Ishikawa (cell line): Measurements from ENCODE around the gene SORCS3.

Experiments
- CEBPB ChIP-seq: IDR thresholded peaks from 2 replicates; pipeline ENCODE4 v1.6.1; 2012
- CREB1 ChIP-seq: IDR thresholded peaks from 2 replicates; pipeline ENCODE4 v1.6.1; 2012; ENCODE audit warnings: low read depth
- EGR1 ChIP-seq: IDR thresholded peaks from 2 replicates; pipeline ENCODE4 v1.6.1; 2012
- EP300 ChIP-seq: IDR thresholded peaks from 2 replicates; pipeline ENCODE4 v1.6.1; 2012; ENCODE audit warnings: borderline replicate concordance
- FOXM1 ChIP-seq: IDR thresholded peaks from 2 replicates; pipeline ENCODE4 v1.6.1; 2012; ENCODE audit warnings: low read depth, borderline replicate concordance
- NFIC ChIP-seq: IDR thresholded peaks from 2 replicates; pipeline ENCODE4 v1.6.1; 2012
- RAD21 ChIP-seq: IDR thresholded peaks from 2 replicates; pipeline ENCODE4 v1.6.1; 2012; ENCODE audit warnings: low read depth
- TAF1 ChIP-seq: IDR thresholded peaks from 2 replicates; pipeline ENCODE4 v1.6.1; 2012; ENCODE audit warnings: low read depth, mild to moderate bottlenecking
- TCF12 ChIP-seq: IDR thresholded peaks from 2 replicates; pipeline ENCODE4 v1.6.1; 2012; ENCODE audit warnings: low read depth
- TEAD4 ChIP-seq: IDR thresholded peaks from 2 replicates; pipeline ENCODE4 v1.6.1; 2012
- YY1 ChIP-seq: IDR thresholded peaks from 2 replicates; pipeline ENCODE4 v1.6.1; 2012; ENCODE audit warnings: low read depth
- ZBTB7A ChIP-seq: IDR thresholded peaks from 2 replicates; pipeline ENCODE4 v1.6.1; 2012; ENCODE audit warnings: low read depth
- TF ChIP-seq, protein P1 (sequence below): IDR thresholded peaks from 2 replicates; pipeline ENCODE4 v1.6.1; 2012
- TF ChIP-seq, protein P2 (sequence below): IDR thresholded peaks from 2 replicates; pipeline ENCODE4 v1.6.1; 2012; ENCODE audit warnings: low read depth, mild to moderate bottlenecking
- TF ChIP-seq, protein P3 (sequence below): IDR thresholded peaks from 2 replicates; pipeline ENCODE4 v1.6.1; 2012

Gene SORCS3

DNA sequence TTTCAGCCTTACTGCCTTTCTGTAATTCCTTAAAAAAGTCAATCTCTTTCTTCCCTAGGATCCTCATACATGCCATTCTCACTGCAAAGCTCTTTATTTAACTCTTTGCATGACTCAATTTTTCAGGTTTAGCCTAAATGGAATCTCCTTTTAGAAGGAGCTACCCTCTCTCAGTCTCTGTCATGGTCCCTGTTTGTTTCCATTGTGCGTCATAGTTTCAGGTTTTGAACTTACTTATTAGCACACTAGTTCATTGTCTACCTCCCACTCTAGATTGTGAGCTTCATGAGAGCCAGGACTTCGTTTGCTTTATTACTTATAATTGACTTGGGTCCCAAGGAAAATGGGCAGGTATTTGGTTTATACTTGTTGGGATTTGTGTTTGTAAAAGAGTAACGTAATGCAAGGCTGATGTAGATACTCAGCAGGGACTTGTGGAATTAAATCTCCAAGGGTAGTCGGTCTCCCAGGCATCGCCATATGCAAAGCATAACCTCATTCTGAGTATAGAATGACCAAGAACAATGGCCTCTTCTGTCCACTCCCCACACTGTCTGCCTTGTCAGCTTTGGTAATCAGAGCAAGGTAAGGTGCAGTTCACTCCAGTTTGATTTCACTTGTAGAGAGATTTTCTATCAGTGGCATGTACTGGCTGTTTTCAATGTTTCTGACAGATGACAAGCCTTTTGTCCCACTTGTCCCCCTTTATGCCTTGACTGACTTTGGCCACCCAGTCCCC, 252.0 kb downstream of the SORCS3 start:
- no peak for TF ChIP-seq TEAD4
- TF ChIP-seq YY1: no peak
- TF ChIP-seq FOXM1: no peak
- TF ChIP-seq, protein P1, sequence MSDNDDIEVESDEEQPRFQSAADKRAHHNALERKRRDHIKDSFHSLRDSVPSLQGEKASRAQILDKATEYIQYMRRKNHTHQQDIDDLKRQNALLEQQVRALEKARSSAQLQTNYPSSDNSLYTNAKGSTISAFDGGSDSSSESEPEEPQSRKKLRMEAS: no peak
- TF ChIP-seq, protein P2, sequence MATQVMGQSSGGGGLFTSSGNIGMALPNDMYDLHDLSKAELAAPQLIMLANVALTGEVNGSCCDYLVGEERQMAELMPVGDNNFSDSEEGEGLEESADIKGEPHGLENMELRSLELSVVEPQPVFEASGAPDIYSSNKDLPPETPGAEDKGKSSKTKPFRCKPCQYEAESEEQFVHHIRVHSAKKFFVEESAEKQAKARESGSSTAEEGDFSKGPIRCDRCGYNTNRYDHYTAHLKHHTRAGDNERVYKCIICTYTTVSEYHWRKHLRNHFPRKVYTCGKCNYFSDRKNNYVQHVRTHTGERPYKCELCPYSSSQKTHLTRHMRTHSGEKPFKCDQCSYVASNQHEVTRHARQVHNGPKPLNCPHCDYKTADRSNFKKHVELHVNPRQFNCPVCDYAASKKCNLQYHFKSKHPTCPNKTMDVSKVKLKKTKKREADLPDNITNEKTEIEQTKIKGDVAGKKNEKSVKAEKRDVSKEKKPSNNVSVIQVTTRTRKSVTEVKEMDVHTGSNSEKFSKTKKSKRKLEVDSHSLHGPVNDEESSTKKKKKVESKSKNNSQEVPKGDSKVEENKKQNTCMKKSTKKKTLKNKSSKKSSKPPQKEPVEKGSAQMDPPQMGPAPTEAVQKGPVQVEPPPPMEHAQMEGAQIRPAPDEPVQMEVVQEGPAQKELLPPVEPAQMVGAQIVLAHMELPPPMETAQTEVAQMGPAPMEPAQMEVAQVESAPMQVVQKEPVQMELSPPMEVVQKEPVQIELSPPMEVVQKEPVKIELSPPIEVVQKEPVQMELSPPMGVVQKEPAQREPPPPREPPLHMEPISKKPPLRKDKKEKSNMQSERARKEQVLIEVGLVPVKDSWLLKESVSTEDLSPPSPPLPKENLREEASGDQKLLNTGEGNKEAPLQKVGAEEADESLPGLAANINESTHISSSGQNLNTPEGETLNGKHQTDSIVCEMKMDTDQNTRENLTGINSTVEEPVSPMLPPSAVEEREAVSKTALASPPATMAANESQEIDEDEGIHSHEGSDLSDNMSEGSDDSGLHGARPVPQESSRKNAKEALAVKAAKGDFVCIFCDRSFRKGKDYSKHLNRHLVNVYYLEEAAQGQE: no peak
- TF ChIP-seq TAF1: no peak
- no peak for TF ChIP-seq ZBTB7A
- no peak for TF ChIP-seq NFIC
- no peak for TF ChIP-seq RAD21
- TF ChIP-seq, protein P3, sequence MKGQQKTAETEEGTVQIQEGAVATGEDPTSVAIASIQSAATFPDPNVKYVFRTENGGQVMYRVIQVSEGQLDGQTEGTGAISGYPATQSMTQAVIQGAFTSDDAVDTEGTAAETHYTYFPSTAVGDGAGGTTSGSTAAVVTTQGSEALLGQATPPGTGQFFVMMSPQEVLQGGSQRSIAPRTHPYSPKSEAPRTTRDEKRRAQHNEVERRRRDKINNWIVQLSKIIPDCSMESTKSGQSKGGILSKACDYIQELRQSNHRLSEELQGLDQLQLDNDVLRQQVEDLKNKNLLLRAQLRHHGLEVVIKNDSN: no peak
- TF ChIP-seq EGR1: no peak
- no peak for TF ChIP-seq TCF12
- no peak for TF ChIP-seq CEBPB
- no peak for TF ChIP-seq CREB1
- TF ChIP-seq EP300: no peak

DNA sequence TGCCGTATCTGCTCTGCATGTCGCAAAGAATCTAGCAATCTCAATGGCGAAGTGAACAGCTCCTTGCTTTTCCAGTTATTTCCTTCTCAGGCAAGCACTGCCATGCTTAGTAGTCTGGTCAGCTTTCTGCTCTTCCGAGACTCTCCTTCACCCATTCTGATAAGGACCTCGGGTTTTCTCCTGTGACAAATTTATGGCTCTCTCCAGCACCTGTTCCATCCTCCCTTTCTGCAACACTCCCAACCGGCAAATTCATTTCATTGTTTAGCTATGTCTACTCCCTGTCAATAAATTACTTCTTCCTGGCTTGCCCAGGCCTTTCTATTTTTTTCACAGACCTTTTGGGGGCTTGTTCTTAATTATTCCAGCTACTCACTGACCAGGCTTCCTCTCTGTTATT, 252.6 kb downstream of the SORCS3 start:
- no peak for TF ChIP-seq TCF12
- no peak for TF ChIP-seq RAD21
- TF ChIP-seq, protein P1: no peak

DNA sequence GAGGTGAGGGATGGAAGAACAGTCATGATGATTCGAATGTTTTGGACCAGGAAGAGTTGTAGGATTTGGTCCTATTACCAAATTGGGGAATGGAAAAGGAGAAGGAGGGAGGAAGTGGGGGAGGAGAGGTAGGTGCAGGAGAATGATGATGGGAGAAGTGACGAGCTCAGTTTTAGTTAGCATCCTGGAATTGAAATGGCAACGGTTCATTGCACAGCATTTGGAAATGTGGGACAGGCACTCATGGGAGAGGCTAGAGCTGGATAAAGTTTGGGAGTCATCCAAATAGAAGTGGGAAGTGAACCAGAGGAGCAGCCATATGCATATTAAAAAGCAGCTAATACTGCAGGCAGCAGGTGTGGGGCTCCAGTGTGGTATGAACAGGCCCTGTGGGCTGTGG, 253.6 kb downstream of the SORCS3 start:
- TF ChIP-seq EGR1 (no peak), TEAD4 (no peak), TAF1 (no peak), NFIC (no peak), TCF12 (no peak), YY1 (no peak), CREB1 (no peak), CEBPB (no peak)
- TF ChIP-seq, protein P3: no peak

DNA sequence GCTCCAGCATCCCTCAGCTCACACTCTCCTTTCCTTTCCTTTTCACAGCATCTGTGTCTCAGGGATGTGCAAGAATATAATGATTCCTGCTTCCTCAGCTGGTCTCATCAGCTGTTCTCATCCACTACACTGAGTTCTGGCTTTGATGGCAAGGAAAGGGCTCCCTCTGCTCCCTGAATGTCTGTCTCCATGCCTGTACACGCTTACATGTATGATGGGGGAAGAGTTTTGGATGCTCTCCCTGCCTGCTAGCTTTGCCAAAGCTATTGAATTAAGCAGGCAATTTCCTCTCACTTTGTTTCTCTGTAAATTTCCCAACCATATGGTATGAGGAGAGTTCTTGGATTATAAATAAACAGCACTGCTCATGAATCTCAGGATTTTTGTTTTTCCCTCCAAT, 254.5 kb downstream of the SORCS3 start:
- TF ChIP-seq TEAD4 (no peak), NFIC (no peak), EP300 (no peak), YY1 (no peak), CREB1 (no peak), FOXM1 (no peak), CEBPB (no peak), ZBTB7A (no peak), TCF12 (no peak), EGR1 (no peak), RAD21 (no peak), TAF1 (no peak)
- TF ChIP-seq, protein P1: no peak
- TF ChIP-seq, protein P3: no peak
- TF ChIP-seq, protein P2: no peak

DNA sequence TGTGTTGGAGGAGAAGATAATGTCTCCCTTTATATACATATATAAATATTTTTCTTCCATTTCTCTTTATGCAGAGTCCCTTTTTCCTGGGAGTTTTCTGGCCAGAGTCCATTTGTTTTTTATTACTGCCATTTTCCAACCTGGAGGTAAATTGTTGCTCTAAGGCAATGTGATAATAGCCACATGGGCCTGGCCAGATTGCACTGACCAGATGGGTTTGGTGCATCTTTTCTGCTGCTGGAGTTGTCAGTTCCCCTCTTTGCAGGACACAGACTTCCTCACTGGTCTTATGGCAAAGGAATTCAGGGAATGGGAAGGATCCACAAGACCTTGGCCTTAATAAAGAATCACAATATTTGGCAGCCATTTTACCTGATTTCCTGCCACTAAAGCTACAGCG, 254.9 kb downstream of the SORCS3 start:
- no peak for TF ChIP-seq TCF12
- no peak for TF ChIP-seq EGR1
- TF ChIP-seq, protein P2: no peak
- TF ChIP-seq, protein P1: no peak
- no peak for TF ChIP-seq EP300
- TF ChIP-seq CREB1: no peak
- TF ChIP-seq ZBTB7A: no peak
- TF ChIP-seq YY1: no peak
